Measurements from ENCODE around the gene CNTNAP2.

CNTNAP2 gene

DNA sequence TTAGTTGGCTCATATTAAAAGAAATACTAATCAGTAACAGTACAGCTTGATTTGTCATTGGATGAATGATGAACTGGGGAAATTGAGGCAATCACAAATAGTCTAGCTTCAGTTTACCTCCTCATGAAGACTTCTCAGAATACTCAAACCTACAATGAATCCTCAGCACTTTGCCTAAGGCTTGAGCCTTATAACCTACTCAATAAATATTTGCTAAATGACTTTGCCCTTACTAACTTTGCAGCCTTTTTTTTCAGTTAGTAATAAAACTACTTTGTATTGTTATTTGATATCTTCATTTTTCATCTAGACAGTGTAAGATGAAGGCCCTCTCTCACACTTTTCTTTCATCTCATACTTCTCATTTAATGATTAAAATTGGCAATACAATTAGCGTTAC, 1311.5 kb downstream of the CNTNAP2 start (continued):
- TF ChIP-seq PRDM2 (tag by site-specific recombination; IDR thresholded peaks at IDR 0.05; ENCODE audit: borderline replicate concordance) (no peak), ZBTB49 (tag by site-specific recombination; IDR thresholded peaks at IDR 0.05; ENCODE audit: low read depth) (no peak), WT1 (tag by site-specific recombination; IDR thresholded peaks at IDR 0.05) (no peak), GLIS1 (tag by site-specific recombination; IDR thresholded peaks at IDR 0.05) (no peak), RBAK (tag by site-specific recombination; IDR thresholded peaks at IDR 0.05) (no peak), OVOL3 (tag by site-specific recombination; IDR thresholded peaks at IDR 0.05) (no peak)

DNA sequence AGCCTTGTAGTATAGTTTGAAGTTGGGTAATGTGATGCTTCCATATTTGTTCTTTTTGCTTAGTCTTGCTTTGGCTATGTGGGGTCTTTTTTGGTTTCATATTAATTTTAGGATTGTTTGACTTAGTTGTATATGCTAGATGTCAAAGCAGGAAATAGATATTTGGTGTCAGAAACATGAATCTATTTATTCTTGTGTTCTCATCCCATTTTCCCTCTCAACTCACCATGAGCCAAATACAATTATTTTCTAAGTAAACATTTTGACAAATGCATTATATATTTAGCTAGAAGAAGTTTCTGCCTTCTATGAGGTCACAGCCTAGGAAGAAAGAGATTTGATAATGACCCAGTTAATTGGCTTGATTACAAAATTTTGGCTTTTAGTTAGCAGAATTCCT, 1313.4 kb downstream of the CNTNAP2 start:
- CTCF ChIA-PET, result interaction anchor here (0.7 kb wide), 1 partner anchor 855 kb away, joined by 3 read pairs; no protein-coding TSS in a partner anchor
- POLR2A ChIA-PET, result no interaction called here

More for the DNA sequence above, 1313.4 kb downstream of the CNTNAP2 start:
- no peaks in the 10 kb centered on the region for H3K9me3 ChIP-seq (ENCODE audit: control insufficient read depth, insufficient read depth, low read depth, low read length)
- no peaks in the 10 kb centered on the region for H3K36me3 ChIP-seq (ENCODE audit: control insufficient read depth in 2 of 2, insufficient read depth in 1 of 2, low read length in 2 of 2)
- H3K4me3 ChIP-seq (ENCODE audit: low read depth, low read length), result no peak overlapping the region
- no peaks in the 10 kb centered on the region for H3K4me1 ChIP-seq (ENCODE audit: control insufficient read depth, insufficient read depth, low read length)
- TF ChIP-seq ZXDB (tag by site-specific recombination; IDR thresholded peaks at IDR 0.05), result no peak
- TF ChIP-seq RBAK (tag by site-specific recombination; IDR thresholded peaks at IDR 0.05), result no peak
- TF ChIP-seq MEIS1 (CRISPR knock-in tag; IDR thresholded peaks at IDR 0.05; ENCODE audit: borderline replicate concordance), result no peak
- TF ChIP-seq ZNF555 (tag by site-specific recombination; conservative IDR thresholded peaks at IDR 0.05), result no peak
- no peak for TF ChIP-seq REST (tag by site-specific recombination; IDR thresholded peaks at IDR 0.05)
- no peak overlapping the region for H3K27ac ChIP-seq (ENCODE audit: extremely low read depth, low read depth, low read length)
